HG03039 (cell line): ENCODE results near the gene SNRNP48.

Experiments
- ATAC-seq: cut with Tn5 transposase; IDR thresholded peaks from one replicate; pipeline ENCODE4 v1.9.1; 2021; ENCODE audit warnings: mild to moderate bottlenecking, moderate library complexity; ENCODE audit not compliant: unreplicated experiment

Gene SNRNP48

GRCh38 chr6:7590918-7591302 is 912 bp downstream of the SNRNP48 start:
- ATAC-seq = no peak

- ATAC-seq = no peak
These were observed 1.8 kb downstream of the SNRNP48 start for GRCh38 chr6:7591770-7592169.

- no peak for ATAC-seq
These were observed 3.2 kb downstream of the SNRNP48 start for GRCh38 chr6:7593229-7593628.

GRCh38 chr6:7594579-7595125 is 4.7 kb downstream of the SNRNP48 start:
- ATAC-seq = no peak

GRCh38 chr6:7604003-7604402 is 14.0 kb downstream of the SNRNP48 start:
- no peak for ATAC-seq

- ATAC-seq = no peak
These were observed 14.5 kb downstream of the SNRNP48 start for GRCh38 chr6:7604506-7604905.

- no peak for ATAC-seq
These were observed 25.8 kb downstream of the SNRNP48 start for GRCh38 chr6:7615611-7616383.

- ATAC-seq = no peak
These were observed 28.1 kb downstream of the SNRNP48 start for GRCh38 chr6:7617801-7618764.

- ATAC-seq = no peak
These were observed 31.8 kb downstream of the SNRNP48 start for GRCh38 chr6:7621761-7622160.

- no peak for ATAC-seq
These were observed 35.1 kb downstream of the SNRNP48 start for GRCh38 chr6:7624796-7625710.

- ATAC-seq = no peak
These were observed 38.5 kb downstream of the SNRNP48 start for GRCh38 chr6:7628479-7628878.

GRCh38 chr6:7628909-7629308 is 38.9 kb downstream of the SNRNP48 start:
- no peak for ATAC-seq

- ATAC-seq = no peak
These were observed 39.3 kb downstream of the SNRNP48 start for GRCh38 chr6:7629321-7629720.

- ATAC-seq = no peak
These were observed 40.8 kb downstream of the SNRNP48 start for GRCh38 chr6:7630792-7631191.

- ATAC-seq = no peak
These were observed 41.5 kb downstream of the SNRNP48 start for GRCh38 chr6:7631466-7631865.

- ATAC-seq = no peak
These were observed 42.7 kb downstream of the SNRNP48 start for GRCh38 chr6:7632501-7633290.

- ATAC-seq = no peak
These were observed 43.4 kb downstream of the SNRNP48 start for GRCh38 chr6:7633361-7633760.

GRCh38 chr6:7636151-7636550 is 46.2 kb downstream of the SNRNP48 start:
- no peak for ATAC-seq

- ATAC-seq = no peak
These were observed 47.5 kb downstream of the SNRNP48 start for GRCh38 chr6:7637533-7637932.

- no peak for ATAC-seq
These were observed 49.4 kb downstream of the SNRNP48 start for GRCh38 chr6:7639427-7639826.
